SK-N-SH treated with all-trans-retinoic acid at 6 μM for 48 hours (cell line): ENCODE measurements around the gene LRCH1.

ENCODE experiments used
- ATAC-seq: fragments of 200-7000 bp; cut with Tn5 transposase; 3 replicates; pipeline ENCODE4 v1.9.1; 2020; ENCODE audit warnings: mild to moderate bottlenecking, moderate library complexity
- ARNTL ChIP-seq: fragments of 450-650 bp; formaldehyde crosslinking; IDR thresholded peaks from 2 replicates; pipeline ENCODE4 v1.5.0; 2020; ENCODE audit warnings: low read depth, mild to moderate bottlenecking, moderate library complexity, borderline replicate concordance
- BACH2 ChIP-seq: fragments of 250-450 bp; sonication (Bioruptor Pico); IDR thresholded peaks from 2 replicates; pipeline ENCODE4 v1.9.0; 2021; ENCODE audit warnings: mild to moderate bottlenecking, borderline replicate concordance
- CSDC2 ChIP-seq: fragments of 250-450 bp; sonication (Bioruptor Pico); IDR thresholded peaks from 2 replicates; pipeline ENCODE4 v1.5.0; 2020; ENCODE audit warnings: mild to moderate bottlenecking, moderate library complexity
- CSRNP3 ChIP-seq: fragments of 250-450 bp; sonication (Bioruptor Pico); IDR thresholded peaks from 2 replicates; pipeline ENCODE4 v1.5.1; 2021; ENCODE audit warnings: mild to moderate bottlenecking, moderate library complexity
- ESRRG ChIP-seq: fragments of 250-450 bp; sonication (Bioruptor Pico); IDR thresholded peaks from 2 replicates; pipeline ENCODE4 v1.6.1; 2021; ENCODE audit warnings: mild to moderate bottlenecking
- GLIS3 ChIP-seq: fragments of 250-450 bp; sonication (Bioruptor Pico); IDR thresholded peaks from 2 replicates; pipeline ENCODE4 v1.5.0; 2020; ENCODE audit warnings: mild to moderate bottlenecking, moderate library complexity
- ISL1 ChIP-seq: fragments of 250-450 bp; sonication (Bioruptor Pico); IDR thresholded peaks from 2 replicates; pipeline ENCODE4 v2.1.2; 2022; ENCODE audit warnings: mild to moderate bottlenecking, moderate library complexity
- OSR1 ChIP-seq: fragments of 250-450 bp; sonication (Bioruptor Pico); IDR thresholded peaks from 2 replicates; pipeline ENCODE4 v1.8.0; 2022; ENCODE audit warnings: moderate library complexity, mild to moderate bottlenecking, inconsistent platforms
- PATZ1 ChIP-seq: fragments of 250-450 bp; sonication (Bioruptor Pico); IDR thresholded peaks from 2 replicates; pipeline ENCODE4 v1.8.0; 2020; ENCODE audit warnings: mild to moderate bottlenecking, moderate library complexity, borderline replicate concordance
- POU6F1 ChIP-seq: fragments of 250-450 bp; sonication (Bioruptor Pico); IDR thresholded peaks from 2 replicates; pipeline ENCODE4 v1.8.0; 2021; ENCODE audit warnings: low read depth, mild to moderate bottlenecking, moderate library complexity, borderline replicate concordance
- RARB ChIP-seq: fragments of 250-450 bp; sonication (Bioruptor Pico); IDR thresholded peaks from 2 replicates; pipeline ENCODE4 v1.8.0; 2021; ENCODE audit warnings: mild to moderate bottlenecking, moderate library complexity
- SNAI2 ChIP-seq: fragments of 250-450 bp; sonication (Bioruptor Pico); IDR thresholded peaks from 2 replicates; pipeline ENCODE4 v1.5.0; 2020; ENCODE audit warnings: mild to moderate bottlenecking, moderate library complexity
- TCF4 ChIP-seq: fragments of 250-450 bp; sonication (Bioruptor Pico); IDR thresholded peaks from 2 replicates; pipeline ENCODE4 v1.8.0; 2021; ENCODE audit warnings: mild to moderate bottlenecking, moderate library complexity, borderline replicate concordance
- TOX ChIP-seq: fragments of 250-450 bp; sonication (Bioruptor Pico); IDR thresholded peaks from 2 replicates; pipeline ENCODE4 v1.8.0; 2021; ENCODE audit warnings: mild to moderate bottlenecking, moderate library complexity, borderline replicate concordance
- TSHZ2 ChIP-seq: fragments of 250-450 bp; sonication (Bioruptor Pico); IDR thresholded peaks from 2 replicates; pipeline ENCODE4 v1.5.0; 2020; ENCODE audit warnings: mild to moderate bottlenecking, moderate library complexity
- ZC3H10 ChIP-seq: fragments of 250-450 bp; sonication (Bioruptor Pico); IDR thresholded peaks from 2 replicates; pipeline ENCODE4 v1.5.1; 2021; ENCODE audit warnings: mild to moderate bottlenecking, moderate library complexity
- ZFP3 ChIP-seq: fragments of 250-450 bp; sonication (Bioruptor Pico); IDR thresholded peaks from 2 replicates; pipeline ENCODE4 v1.5.0; 2020; ENCODE audit warnings: mild to moderate bottlenecking, moderate library complexity
- ZFP30 ChIP-seq: fragments of 450-650 bp; formaldehyde crosslinking; IDR thresholded peaks from 2 replicates; pipeline ENCODE4 v1.5.0; 2022; ENCODE audit warnings: mild to moderate bottlenecking, moderate library complexity
- ZNF70 ChIP-seq: fragments of 450-650 bp; formaldehyde crosslinking; IDR thresholded peaks from 2 replicates; pipeline ENCODE4 v1.5.0; 2020; ENCODE audit warnings: mild to moderate bottlenecking, moderate library complexity

LRCH1 gene

GRCh38 chr13:46637213-46637612 lies 84.2 kb downstream of the LRCH1 start:
- no peak for TF ChIP-seq TOX
- TF ChIP-seq CSDC2 (CRISPR knock-in tag): no peak
- TF ChIP-seq TCF4 (CRISPR knock-in tag): no peak
- no peak for TF ChIP-seq OSR1 (CRISPR knock-in tag)
- no peak for TF ChIP-seq ZC3H10 (CRISPR knock-in tag)
- no peak for TF ChIP-seq BACH2 (CRISPR knock-in tag)
- no peak for TF ChIP-seq TSHZ2 (CRISPR knock-in tag)
- no peak for TF ChIP-seq CSRNP3 (CRISPR knock-in tag)
- TF ChIP-seq ARNTL (CRISPR knock-in tag): no peak
- no peak for TF ChIP-seq ISL1 (CRISPR knock-in tag)
- TF ChIP-seq ZFP3 (CRISPR knock-in tag): no peak
- ATAC-seq: no peak

GRCh38 chr13:46638262-46638661 lies 85.3 kb downstream of the LRCH1 start:
- ATAC-seq: no peak
- TF ChIP-seq TSHZ2 (CRISPR knock-in tag): peak; percentile 17; the same call in 1 of the 2 replicates
- TF ChIP-seq RARB (CRISPR knock-in tag): no peak
- no peak for TF ChIP-seq OSR1 (CRISPR knock-in tag)
- TF ChIP-seq CSDC2 (CRISPR knock-in tag): no peak
- TF ChIP-seq ZFP30 (CRISPR knock-in tag): no peak
- no peak for TF ChIP-seq GLIS3
- no peak for TF ChIP-seq ZC3H10 (CRISPR knock-in tag)
- TF ChIP-seq ARNTL (CRISPR knock-in tag): no peak
- no peak for TF ChIP-seq SNAI2
- peak; percentile 86 for TF ChIP-seq TCF4 (CRISPR knock-in tag)
- no peak for TF ChIP-seq ZNF70 (CRISPR knock-in tag)
- TF ChIP-seq POU6F1 (CRISPR knock-in tag): no peak
- TF ChIP-seq, all 23 proteins: peak for 2

GRCh38 chr13:46639033-46639981 lies 86.3 kb downstream of the LRCH1 start:
- peak; percentile 51 for ATAC-seq
- no peak for TF ChIP-seq ESRRG (CRISPR knock-in tag)
- TF ChIP-seq OSR1 (CRISPR knock-in tag): no peak
- TF ChIP-seq ZNF70 (CRISPR knock-in tag): no peak
- no peak for TF ChIP-seq PATZ1 (CRISPR knock-in tag)
- TF ChIP-seq CSDC2 (CRISPR knock-in tag): no peak
- no peak for TF ChIP-seq ISL1 (CRISPR knock-in tag)
- TF ChIP-seq TCF4 (CRISPR knock-in tag): no peak
- no peak for TF ChIP-seq GLIS3
